ENCODE data around the gene CRY1. TPM values are rescaled to one million over a fixed set of nuclear protein-coding genes. Genes with fewer than 3 reads are reported as not detected.

Gene CRY1
- total and polyA plus RNA-seq, 4 donors = 18.1 to 36.1 (median 28.9) TPM

- Histone ChIP-seq H3K4me1 (ENCODE audit: control insufficient read depth, insufficient read depth, low read length) (no peaks in the 10 kb centered on the region), H3K27me3 (ENCODE audit: control insufficient read depth, insufficient read depth, low read length) (no peaks in the 10 kb centered on the region), H3K27ac (ENCODE audit: low read depth, low read length) (no peak overlapping the region), H3K4me3 (ENCODE audit: low read depth, low read length) (no peak overlapping the region), H3K9me3 (ENCODE audit: control insufficient read depth, insufficient read depth, low read length) (peaks cover 3% of the 10 kb centered on the region), H3K36me3 (ENCODE audit: control insufficient read depth, insufficient read depth, low read length) (no peaks in the 10 kb centered on the region)
- DNase-seq (ENCODE audit: low read depth in 4 of 6, low spot score in 6 of 6) = no peak
- WGBS (ENCODE audit: insufficient coverage) = no CpG with 5 or more reads among the region's 5 CpGs
Measured at GRCh38 chr12:107045186-107045585, 48.2 kb downstream of the CRY1 start.

DNA sequence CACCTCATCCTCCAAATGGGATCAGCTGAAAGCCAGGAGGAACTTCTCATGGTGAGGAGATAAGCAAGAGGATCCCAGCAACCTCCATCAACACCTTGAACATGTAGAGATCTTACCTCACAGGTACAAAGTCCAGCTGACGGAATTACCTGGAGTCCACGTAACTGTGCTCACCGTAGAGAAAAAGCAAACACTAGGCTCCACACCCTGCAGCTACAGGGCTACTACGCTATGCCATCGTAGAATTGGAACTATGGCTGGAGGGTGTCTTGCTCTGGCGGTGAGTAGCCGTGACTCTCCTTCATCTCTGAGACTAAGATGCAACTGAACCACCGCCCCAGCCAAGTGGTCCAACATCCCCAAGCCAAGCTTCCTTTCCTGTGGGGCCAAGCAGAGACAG is 50.5 kb downstream of the CRY1 start:
- H3K27ac ChIP-seq (ENCODE audit: low read depth, low read length) = no peak overlapping the region
- WGBS (ENCODE audit: insufficient coverage) = 98% methylated on average over 4 of the region's 8 CpGs
- no peak for DNase-seq (ENCODE audit: low read depth in 4 of 6, low spot score in 6 of 6)
- H3K36me3 ChIP-seq (ENCODE audit: control insufficient read depth, insufficient read depth, low read length) = no peaks in the 10 kb centered on the region
- H3K4me1 ChIP-seq (ENCODE audit: control insufficient read depth, insufficient read depth, low read length) = no peaks in the 10 kb centered on the region
- H3K9me3 ChIP-seq (ENCODE audit: control insufficient read depth, insufficient read depth, low read length) = peaks cover 1% of the 10 kb centered on the region
- H3K27me3 ChIP-seq (ENCODE audit: control insufficient read depth, insufficient read depth, low read length) = no peaks in the 10 kb centered on the region
- no peak overlapping the region for H3K4me3 ChIP-seq (ENCODE audit: low read depth, low read length)

DNA sequence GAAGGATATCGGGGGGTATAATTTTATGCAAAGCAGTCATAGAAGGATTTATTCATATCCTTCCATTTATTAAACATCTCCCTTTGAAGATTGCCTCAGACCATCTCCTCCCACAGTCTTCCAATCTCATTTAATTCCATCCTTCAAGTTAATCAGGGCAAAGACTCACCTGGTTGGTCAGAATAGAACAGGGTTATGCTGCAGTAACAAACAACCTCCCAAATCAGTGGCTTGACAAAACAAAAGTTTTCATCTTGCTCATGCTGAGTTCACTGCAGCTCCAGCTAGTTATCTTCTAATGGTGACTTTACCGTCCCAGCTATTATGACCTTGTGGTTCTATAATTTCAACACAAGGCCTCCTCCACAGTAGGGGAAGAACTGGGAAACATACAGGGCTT is 57.6 kb downstream of the CRY1 start:
- no peak overlapping the region for H3K4me3 ChIP-seq (ENCODE audit: low read depth, low read length)
- no peaks in the 10 kb centered on the region for H3K9me3 ChIP-seq (ENCODE audit: control insufficient read depth, insufficient read depth, low read length)
- no CpG with 5 or more reads among the region's 2 CpGs for WGBS (ENCODE audit: insufficient coverage)
- no peak overlapping the region for H3K27ac ChIP-seq (ENCODE audit: low read depth, low read length)
- no peaks in the 10 kb centered on the region for H3K36me3 ChIP-seq (ENCODE audit: control insufficient read depth, insufficient read depth, low read length)
- H3K27me3 ChIP-seq (ENCODE audit: control insufficient read depth, insufficient read depth, low read length) = no peaks in the 10 kb centered on the region
- no peaks in the 10 kb centered on the region for H3K4me1 ChIP-seq (ENCODE audit: control insufficient read depth, insufficient read depth, low read length)
- DNase-seq (ENCODE audit: low read depth in 4 of 6, low spot score in 6 of 6) = no peak

GRCh38 chr12:107033758-107034739 is 59.3 kb downstream of the CRY1 start:
- no peaks in the 10 kb centered on the region for H3K9me3 ChIP-seq (ENCODE audit: control insufficient read depth, insufficient read depth, low read length)
- 85% methylated on average over 5 of the region's 9 CpGs for WGBS (ENCODE audit: insufficient coverage)
- H3K27ac ChIP-seq (ENCODE audit: low read depth, low read length) = no peak overlapping the region
- no peaks in the 10 kb centered on the region for H3K27me3 ChIP-seq (ENCODE audit: control insufficient read depth, insufficient read depth, low read length)
- DNase-seq (ENCODE audit: low read depth in 4 of 6, low spot score in 6 of 6) = no peak
- no peaks in the 10 kb centered on the region for H3K4me1 ChIP-seq (ENCODE audit: control insufficient read depth, insufficient read depth, low read length)
- no peaks in the 10 kb centered on the region for H3K36me3 ChIP-seq (ENCODE audit: control insufficient read depth, insufficient read depth, low read length)
- no peak overlapping the region for H3K4me3 ChIP-seq (ENCODE audit: low read depth, low read length)

- no peaks in the 10 kb centered on the region for H3K27me3 ChIP-seq (ENCODE audit: control insufficient read depth, insufficient read depth, low read length)
- 88% methylated on average over 7 of the region's 7 CpGs for WGBS (ENCODE audit: insufficient coverage)
- H3K4me1 ChIP-seq (ENCODE audit: control insufficient read depth, insufficient read depth, low read length) = no peaks in the 10 kb centered on the region
- no peaks in the 10 kb centered on the region for H3K36me3 ChIP-seq (ENCODE audit: control insufficient read depth, insufficient read depth, low read length)
- H3K27ac ChIP-seq (ENCODE audit: low read depth, low read length) = no peak overlapping the region
- H3K4me3 ChIP-seq (ENCODE audit: low read depth, low read length) = no peak overlapping the region
- no peaks in the 10 kb centered on the region for H3K9me3 ChIP-seq (ENCODE audit: control insufficient read depth, insufficient read depth, low read length)
- DNase-seq (ENCODE audit: low read depth in 4 of 6, low spot score in 6 of 6) = no peak
Measured at GRCh38 chr12:107032266-107032665, 61.1 kb downstream of the CRY1 start.

DNA sequence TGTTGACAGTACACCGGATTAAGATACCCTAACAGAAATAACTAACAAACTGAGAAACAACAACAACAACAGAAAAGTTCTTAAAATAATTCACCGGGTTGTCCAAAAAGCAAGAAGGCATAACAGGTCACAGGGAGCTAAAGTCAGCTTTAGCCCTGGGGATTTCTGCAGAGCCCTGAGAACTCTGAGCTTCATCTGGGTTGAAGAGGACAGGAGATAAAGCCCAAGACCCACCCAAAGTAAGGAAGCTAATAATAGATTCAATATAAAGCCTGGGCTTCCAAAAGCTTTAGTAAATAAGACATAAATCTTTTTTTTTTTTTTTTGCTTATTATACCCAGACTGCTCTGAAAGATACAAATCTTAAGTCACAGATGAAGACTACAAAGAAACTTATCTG is 62.3 kb downstream of the CRY1 start:
- no peak for DNase-seq (ENCODE audit: low read depth in 4 of 6, low spot score in 6 of 6)
- H3K9me3 ChIP-seq (ENCODE audit: control insufficient read depth, insufficient read depth, low read length) = no peaks in the 10 kb centered on the region

DNA sequence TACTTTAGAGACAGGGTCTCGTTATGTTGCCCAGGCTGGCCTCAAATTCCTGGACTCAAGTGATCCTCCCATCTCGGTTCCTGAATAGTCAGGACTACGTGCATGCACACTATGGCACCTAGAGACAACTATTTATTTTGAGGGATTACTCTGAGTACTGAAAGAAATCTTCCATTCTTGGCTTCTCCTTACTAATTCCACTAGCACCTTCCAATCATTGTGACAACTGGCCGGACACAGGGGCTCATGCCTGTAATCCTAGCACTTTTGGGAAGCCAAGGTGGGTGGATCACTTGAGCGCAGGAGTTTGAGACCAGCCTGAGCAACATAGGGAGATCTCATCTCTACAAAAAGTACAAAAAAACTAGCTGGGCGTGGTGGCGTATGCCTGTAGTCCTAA is 64.3 kb downstream of the CRY1 start:
- 85% methylated on average over 4 of the region's 7 CpGs for WGBS (ENCODE audit: insufficient coverage)
- H3K4me1 ChIP-seq (ENCODE audit: control insufficient read depth, insufficient read depth, low read length) = no peaks in the 10 kb centered on the region
- H3K27me3 ChIP-seq (ENCODE audit: control insufficient read depth, insufficient read depth, low read length) = no peaks in the 10 kb centered on the region
- H3K36me3 ChIP-seq (ENCODE audit: control insufficient read depth, insufficient read depth, low read length) = no peaks in the 10 kb centered on the region
- DNase-seq (ENCODE audit: low read depth in 4 of 6, low spot score in 6 of 6) = no peak
- no peak overlapping the region for H3K27ac ChIP-seq (ENCODE audit: low read depth, low read length)
- no peaks in the 10 kb centered on the region for H3K9me3 ChIP-seq (ENCODE audit: control insufficient read depth, insufficient read depth, low read length)
- no peak overlapping the region for H3K4me3 ChIP-seq (ENCODE audit: low read depth, low read length)

More for the DNA sequence above, 62.3 kb downstream of the CRY1 start:
- H3K36me3 ChIP-seq (ENCODE audit: control insufficient read depth, insufficient read depth, low read length) = no peaks in the 10 kb centered on the region
- H3K27ac ChIP-seq (ENCODE audit: low read depth, low read length) = no peak overlapping the region
- WGBS (ENCODE audit: insufficient coverage) = 86% methylated on average over 1 of the region's 2 CpGs
- H3K27me3 ChIP-seq (ENCODE audit: control insufficient read depth, insufficient read depth, low read length) = no peaks in the 10 kb centered on the region
- H3K4me3 ChIP-seq (ENCODE audit: low read depth, low read length) = no peak overlapping the region
- no peaks in the 10 kb centered on the region for H3K4me1 ChIP-seq (ENCODE audit: control insufficient read depth, insufficient read depth, low read length)

DNA sequence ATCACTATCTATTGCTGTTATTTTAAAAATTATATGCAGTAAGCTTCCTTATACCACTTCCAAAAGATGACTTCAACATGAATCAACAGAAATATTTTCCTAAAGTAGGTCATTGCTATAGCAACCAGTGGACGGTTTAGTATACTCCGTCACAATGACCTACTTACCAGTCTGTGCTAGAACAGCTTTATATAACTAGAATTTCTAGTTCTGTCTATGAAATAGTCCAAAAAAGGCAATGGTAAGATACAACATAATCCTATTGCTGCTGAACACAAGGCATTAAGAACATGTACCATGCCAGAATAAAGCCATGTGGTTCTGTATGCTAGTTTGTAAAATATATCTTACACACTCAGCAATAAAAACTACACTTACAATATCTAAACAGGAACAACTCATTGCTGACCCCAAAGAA is 65.7 kb downstream of the CRY1 start:
- Histone ChIP-seq H3K4me3 (ENCODE audit: low read depth, low read length) (no peak overlapping the region), H3K36me3 (ENCODE audit: control insufficient read depth, insufficient read depth, low read length) (no peaks in the 10 kb centered on the region), H3K9me3 (ENCODE audit: control insufficient read depth, insufficient read depth, low read length) (no peaks in the 10 kb centered on the region), H3K27ac (ENCODE audit: low read depth, low read length) (peak overlapping the region; percentile 83), H3K27me3 (ENCODE audit: control insufficient read depth, insufficient read depth, low read length) (no peaks in the 10 kb centered on the region), H3K4me1 (ENCODE audit: control insufficient read depth, insufficient read depth, low read length) (no peaks in the 10 kb centered on the region)
- DNase-seq (ENCODE audit: low read depth in 4 of 6, low spot score in 6 of 6) = peak; percentile 26 to 90 (median 50)
- no CpG with 5 or more reads among the region's 2 CpGs for WGBS (ENCODE audit: insufficient coverage)

DNA sequence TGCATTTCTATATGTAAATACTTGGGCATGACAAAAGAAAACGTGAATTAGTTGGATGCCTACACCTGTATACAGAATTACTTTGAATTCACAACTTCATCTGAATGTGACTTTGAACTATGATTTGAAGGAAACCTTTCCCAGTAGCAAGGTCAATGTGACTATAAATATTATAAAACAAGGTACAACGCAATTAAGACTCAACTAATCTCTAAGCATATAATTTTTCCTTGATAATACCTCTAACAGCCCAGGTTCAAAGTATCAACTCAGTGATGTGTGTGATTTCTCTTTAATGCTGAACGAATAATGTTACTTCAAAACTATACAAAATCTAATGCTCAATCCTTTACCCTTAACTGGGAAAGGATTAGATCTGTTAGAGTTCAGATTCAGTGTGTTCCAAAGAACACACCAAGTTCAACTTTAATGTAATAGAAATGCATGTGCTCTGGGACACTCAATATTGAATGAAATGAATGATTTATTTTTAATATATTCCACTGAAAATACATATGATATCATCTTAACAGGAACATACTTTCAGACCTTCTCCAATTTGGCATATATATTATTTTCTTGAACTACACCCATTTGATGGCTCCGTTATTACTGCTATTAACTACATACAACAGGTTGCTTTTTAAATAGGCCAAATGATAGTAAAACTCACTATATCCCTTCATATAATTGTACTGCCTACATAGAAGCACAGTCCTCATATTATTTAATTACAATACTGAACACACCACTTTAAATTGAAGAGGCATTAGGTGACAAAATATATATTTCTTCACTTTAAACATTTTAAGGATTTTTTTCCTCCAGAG is 66.3 kb downstream of the CRY1 start:
- DNase-seq (ENCODE audit: low read depth in 4 of 6, low spot score in 6 of 6) = peak in 1 of 6 donors; percentile 16
- no peaks in the 10 kb centered on the region for H3K27me3 ChIP-seq (ENCODE audit: control insufficient read depth, insufficient read depth, low read length)
- no peaks in the 10 kb centered on the region for H3K4me1 ChIP-seq (ENCODE audit: control insufficient read depth, insufficient read depth, low read length)
- no peaks in the 10 kb centered on the region for H3K9me3 ChIP-seq (ENCODE audit: control insufficient read depth, insufficient read depth, low read length)
- no CpG with 5 or more reads among the region's 4 CpGs for WGBS (ENCODE audit: insufficient coverage)
- H3K27ac ChIP-seq (ENCODE audit: low read depth, low read length) = peak overlapping the region; percentile 83
- no peak overlapping the region for H3K4me3 ChIP-seq (ENCODE audit: low read depth, low read length)
- H3K36me3 ChIP-seq (ENCODE audit: control insufficient read depth, insufficient read depth, low read length) = no peaks in the 10 kb centered on the region
